K562 (cell line): Measurements from ENCODE around the gene MRPL42. TPM values are rescaled to one million over a fixed set of nuclear protein-coding genes. Genes with fewer than 3 reads are reported as not detected.

Source experiments
- ATAC-seq: fragments of 200-7000 bp; cut with Tn5 transposase; 3 replicates; pipeline ENCODE4 v1.9.1; 2020; ENCODE audit warnings: moderate library complexity
- BruUV-seq: library from RNA; stranded (reverse); fragments of 400-500 nt; replicated peaks from 2 replicates; lab custom pipeline; 2021; lab: Mats Ljungman, UMichigan
- CTCF ChIA-PET: fragments of 300-600 bp; formaldehyde crosslinking; extraction: SDS; loops from one replicate; lab custom pipeline; 2021; ENCODE audit warnings: low intra/inter-chr PET ratio; lab: Yijun Ruan, JAX
- POLR2A ChIA-PET: fragments of 300-600, 350-650 bp; sonication (Branson Sonifier 250); formaldehyde crosslinking; extraction: SDS; loops from one replicate; lab custom pipeline; 2021; ENCODE audit warnings: antibody characterized with exemption, inconsistent platforms; lab: Yijun Ruan, JAX
- DNase-seq, 4 experiments: peaks; one replicate each; pipeline versions ENCODE4 v3.0.0 to v3.0.0-alpha.2; 2011 to 2018; ENCODE audit warnings: low spot score in 3 of 4, mixed read lengths in 3 of 4; ENCODE audit errors: extremely low read depth in 1 of 4
- FAIRE-seq: peaks from 2 replicates; lab custom pipeline; 2011; peaks lifted over from hg19 to GRCh38; lab: Jason Lieb, UNC
- H2AFZ ChIP-seq: 2 replicates; pipeline ENCODE4 v1.6.0; 2011; ENCODE audit warnings: low read depth, low read length, control low read depth, inconsistent platforms
- H3K27ac ChIP-seq: fragments of 200-600 bp; 3 replicates; pipeline ENCODE4 v1.8.0; 2011; ENCODE audit warnings: low read depth, mild to moderate bottlenecking, control low read depth, inconsistent platforms, low read length, moderate library complexity, mixed read lengths; ENCODE audit errors: extremely low read depth
- H3K27me3 ChIP-seq, 2 experiments: fragments of 300-600 bp in 1 of 2; 2 replicates in 1 of 2; 3 replicates in 1 of 2; pipeline versions ENCODE4 v1.6.0 to v1.8.0; 2011; ENCODE audit warnings: inconsistent platforms in 2 of 2, low read length in 2 of 2, mild to moderate bottlenecking in 1 of 2, mixed read lengths in 1 of 2, moderate library complexity in 1 of 2; ENCODE audit not compliant: control insufficient read depth in 2 of 2, insufficient read depth in 2 of 2
- H3K36me3 ChIP-seq: fragments of 300-600 bp; 3 replicates; pipeline ENCODE4 v1.8.0; 2011; ENCODE audit warnings: mild to moderate bottlenecking, low read length, inconsistent platforms; ENCODE audit not compliant: control insufficient read depth, insufficient read depth
- H3K4me1 ChIP-seq, 2 experiments: fragments of 200-600 bp in 1 of 2; replicated peaks in 1 of 2; 2 replicates in 1 of 2; 3 replicates in 1 of 2; pipeline versions ENCODE4 v1.5.1 to v1.8.0; 2011; ENCODE audit warnings: inconsistent platforms in 2 of 2, low read length in 2 of 2, mild to moderate bottlenecking in 1 of 2, mixed read lengths in 1 of 2, moderate library complexity in 1 of 2; ENCODE audit not compliant: control insufficient read depth in 2 of 2, insufficient read depth in 2 of 2
- H3K4me2 ChIP-seq: 2 replicates; pipeline ENCODE4 v1.6.1; 2011; ENCODE audit warnings: low read length, control low read depth, inconsistent platforms, mixed read lengths; ENCODE audit not compliant: insufficient read depth
- H3K4me3 ChIP-seq: fragments of 200-600 bp; sonication (generic), shearing (Covaris generic); 2 replicates; pipeline ENCODE4 v1.5.1; 2016; ENCODE audit warnings: control low read depth, inconsistent platforms
- H3K79me2 ChIP-seq: fragments of 200-600 bp; 3 replicates; pipeline ENCODE4 v1.8.0; 2011; ENCODE audit warnings: low read length, inconsistent platforms; ENCODE audit not compliant: control insufficient read depth, insufficient read depth
- H3K9ac ChIP-seq, 2 experiments: 2 replicates each; pipeline versions ENCODE4 v1.6.0 to v1.6.1; 2011; ENCODE audit warnings: low read depth in 2 of 2, low read length in 2 of 2, control low read depth in 1 of 2, inconsistent platforms in 1 of 2, mild to moderate bottlenecking in 1 of 2, mixed read lengths in 1 of 2; ENCODE audit not compliant: insufficient read depth in 1 of 2
- H3K9me1 ChIP-seq: one replicate; pipeline ENCODE4 v1.6.0; 2011; ENCODE audit warnings: inconsistent platforms, mild to moderate bottlenecking, low read length, moderate library complexity; ENCODE audit not compliant: control insufficient read depth, insufficient read depth
- H3K9me3 ChIP-seq: replicated peaks from 2 replicates; pipeline ENCODE4 v1.5.1; 2011; ENCODE audit warnings: low read depth, low read length, inconsistent platforms; ENCODE audit not compliant: control insufficient read depth, insufficient read depth
- H4K20me1 ChIP-seq: replicated peaks from 2 replicates; pipeline ENCODE4 v1.6.1; 2011; ENCODE audit warnings: low read length, inconsistent platforms, mixed read lengths; ENCODE audit not compliant: control insufficient read depth, insufficient read depth
- ARID3B ChIP-seq: fragments of 250-450 bp; sonication (Bioruptor Pico); IDR thresholded peaks from 2 replicates; pipeline ENCODE4 v1.4.0; 2020; ENCODE audit warnings: borderline replicate concordance
- ATF3 ChIP-seq, 2 experiments: fragments of 450-650 bp in 1 of 2; sonication (generic) in 1 of 2; formaldehyde crosslinking in 1 of 2; IDR thresholded peaks in 1 of 2; conservative IDR thresholded peaks in 1 of 2; 2 replicates each; pipeline versions ENCODE4 v1.6.1 to v1.8.1; 2016 to 2023; ENCODE audit warnings: mild to moderate bottlenecking in 2 of 2, moderate library complexity in 2 of 2, inconsistent platforms in 1 of 2, missing genetic modification reagents in 1 of 2
- CBFA2T2 ChIP-seq: fragments of 450-650 bp; conservative IDR thresholded peaks from 2 replicates; pipeline ENCODE4 v1.6.1; 2017; ENCODE audit warnings: mild to moderate bottlenecking
- CBFA2T3 ChIP-seq: fragments of 450-650 bp; IDR thresholded peaks from 2 replicates; pipeline ENCODE4 v1.6.1; 2017
- CEBPB ChIP-seq: fragments of 450-650 bp; IDR thresholded peaks from 2 replicates; pipeline ENCODE4 v1.6.1; 2016; ENCODE audit warnings: missing genetic modification characterization, missing compliant biosample characterization
- CEBPG ChIP-seq, 3 experiments: fragments of 200-800 bp in 1 of 3; sonication (Bioruptor generic) in 1 of 3; sonication (generic) in 1 of 3; formaldehyde crosslinking in 1 of 3; IDR thresholded peaks in 2 of 3; conservative IDR thresholded peaks in 1 of 3; 2 replicates each; pipeline versions ENCODE4 v1.6.1 to v1.8.0; 2016 to 2022; ENCODE audit warnings: missing compliant biosample characterization in 2 of 3, missing genetic modification characterization in 2 of 3, mild to moderate bottlenecking in 1 of 3, missing genetic modification reagents in 1 of 3
- CREB1 ChIP-seq, 2 experiments: sonication (generic) in 1 of 2; formaldehyde crosslinking in 1 of 2; IDR thresholded peaks; 2 replicates each; pipeline versions ENCODE4 v1.6.1 to v1.8.0; 2012 to 2022; ENCODE audit warnings: inconsistent platforms in 1 of 2, mild to moderate bottlenecking in 1 of 2, missing genetic modification reagents in 1 of 2, moderate library complexity in 1 of 2
- CREM ChIP-seq: IDR thresholded peaks from 2 replicates; pipeline ENCODE4 v1.6.1; 2014; ENCODE audit warnings: antibody characterized with exemption, low read depth
- DPF2 ChIP-seq: fragments of 450-650 bp; IDR thresholded peaks from 2 replicates; pipeline ENCODE4 v1.6.1; 2016
- EHMT2 ChIP-seq: fragments of 450-650 bp; IDR thresholded peaks from 2 replicates; pipeline ENCODE4 v1.6.1; 2018; ENCODE audit warnings: antibody characterized with exemption
- FOSL1 ChIP-seq: fragments of 200-800 bp; sonication (Bioruptor generic); conservative IDR thresholded peaks from 2 replicates; pipeline ENCODE4 v1.6.1; 2016; ENCODE audit warnings: missing genetic modification characterization, missing compliant biosample characterization
- IRF9 ChIP-seq: fragments of 450-650 bp; IDR thresholded peaks from 2 replicates; pipeline ENCODE4 v1.6.1; 2016; ENCODE audit warnings: missing biosample characterization, missing genetic modification characterization
- JUN ChIP-seq, 2 experiments: sonication (generic) in 1 of 2; formaldehyde crosslinking in 1 of 2; IDR thresholded peaks; 2 replicates each; pipeline versions ENCODE4 v1.6.1 to v1.8.0; 2012 to 2022; ENCODE audit warnings: borderline replicate concordance in 2 of 2, mild to moderate bottlenecking in 2 of 2, improper control_type of control experiment in 1 of 2, low read depth in 1 of 2, low read length in 1 of 2, missing genetic modification reagents in 1 of 2
- MAFK ChIP-seq: IDR thresholded peaks from 2 replicates; pipeline ENCODE4 v1.6.1; 2011; ENCODE audit warnings: low read length, improper control_type of control experiment
- NFE2 ChIP-seq: IDR thresholded peaks from 2 replicates; pipeline ENCODE4 v1.6.1; 2014; ENCODE audit warnings: antibody characterized with exemption, low read depth
- RBM14 ChIP-seq: fragments of 200-400 bp; formaldehyde crosslinking; IDR thresholded peaks from 2 replicates; pipeline ENCODE4 v1.6.1; 2018; ENCODE audit warnings: low read depth, mild to moderate bottlenecking, low read length, moderate library complexity, borderline replicate concordance; ENCODE audit not compliant: insufficient read depth
- ZBTB7A ChIP-seq: IDR thresholded peaks from 2 replicates; pipeline ENCODE4 v1.6.1; 2011; ENCODE audit warnings: low read depth, mild to moderate bottlenecking, low read length, moderate library complexity, borderline replicate concordance; ENCODE audit not compliant: control insufficient read depth
- ZNF785 ChIP-seq: fragments of 250-450 bp; sonication (Bioruptor Pico); IDR thresholded peaks from 2 replicates; pipeline ENCODE4 v1.4.0; 2020; ENCODE audit warnings: mild to moderate bottlenecking
- WGBS: fragments of 100-300 bp; shearing (Covaris generic); methylation state at CpG from one replicate; pipeline ENCODE4 v1.1.6; 2016; ENCODE audit warnings: low coverage, mixed read lengths; ENCODE audit not compliant: insufficient coverage; ENCODE audit errors: missing lambda C conversion rate; 5-methylcytosine and 5-hydroxymethylcytosine counted together
- in situ Hi-C: fragments of 300-500 bp; cut with MboI; formaldehyde crosslinking; loops from 4 replicates; pipeline ENCODE4 v1.15.0; 2018; ENCODE audit warnings: inconsistent platforms, mixed read lengths
- intact Hi-C: fragments of 100-400 bp; cut with micrococcal nuclease; formaldehyde crosslinking; loops from 2 replicates; pipeline ENCODE4 v1.14.2; 2022
- polyA plus RNA-seq, 8 experiments: library from polyadenylated mRNA; depleted of rRNA in 4 of 8; stranded (reverse) in 5 of 8; unstranded in 3 of 8; fragments of >200 nt; fragmentation: Nextera tagmentation in 2 of 8; fragmentation: Illumina TruSeq in 1 of 8; extraction: Ambion mirVana in 2 of 8; extraction: Trizol in 1 of 8; gene quantifications; 2 replicates each; pipeline versions ENCODE4 v1.2.1 to v1.2.3, GENCODE V29; 2011 to 2014; ENCODE audit warnings: inconsistent platforms in 1 of 8, missing spikeins in 1 of 8
- total RNA-seq, 7 experiments: library from RNA; depleted of rRNA in 6 of 7; stranded (reverse); fragments of >200 nt in 6 of 7; fragmentation: Illumina TruSeq in 2 of 7; extraction: Trizol in 2 of 7; gene quantifications; 2 replicates each; pipeline versions ENCODE4 v1.2.1 to v1.2.3, GENCODE V29; 2011 to 2021; ENCODE audit warnings: low replicate concordance in 1 of 7

The MRPL42 gene
- total and polyA plus RNA-seq, 9 of the 15 experiments (the other 6 are each of a cell fraction or from before 2014, with no cell fraction given), result 104 to 806 (median 218) TPM

GRCh38 chr12:93461503-93461902 is 5.8 kb upstream of the MRPL42 start:
- CTCF ChIA-PET, result no interaction called here
- no peaks in the 10 kb centered on the region for H3K27me3 ChIP-seq
- ATAC-seq, result peak; percentile 64
- intact Hi-C loops (no loop called here), in situ Hi-C loops (no loop called here)
- 0 out of 5 replicates have a peak, but pooled peaks cover 0 to 14% of the 10 kb centered on the region in 2 experiments for H3K4me1 ChIP-seq
- DNase-seq, result peak in 1 of 4 experiments; percentile 67
- peak; percentile 79 for FAIRE-seq
- H3K36me3 ChIP-seq, result no peaks in the 10 kb centered on the region
- H3K9me1 ChIP-seq, result no peaks in the 10 kb centered on the region
- H3K27ac ChIP-seq, result peak overlapping the region; percentile 37; the same call in 1 of the 3 replicates
- H3K4me2 ChIP-seq, result no peak overlapping the region
- POLR2A ChIA-PET, result interaction anchor here (0.9 kb wide), 2 partner anchors 15 to 22 kb away, joined by 3 to 4 read pairs; no protein-coding TSS in a partner anchor
- peak overlapping the region; percentile 81; the same call in 1 of the 2 replicates for H2AFZ ChIP-seq
- no peak overlapping the region for H3K4me3 ChIP-seq
- no peaks in the 10 kb centered on the region for H3K9me3 ChIP-seq
- WGBS, result 36% methylated on average over 3 of the region's 3 CpGs
- no TSS peak for BruUV-seq
- H3K79me2 ChIP-seq, result no peaks in the 10 kb centered on the region
- H3K9ac ChIP-seq, result no peak overlapping the region
- H4K20me1 ChIP-seq, result no peaks in the 10 kb centered on the region
- TF ChIP-seq CEBPB, result peak; percentile 79
- TF ChIP-seq CEBPG (CRISPR knock-in tag; IDR thresholded peaks at IDR 0.05), result peak; percentile 56; the same call in 1 of the 2 replicates
- 0 out of 4 replicates have a peak, but pooled peaks of 1 of the 2 experiments have one; percentile 46 for TF ChIP-seq CEBPG (tag; conservative IDR thresholded peaks at IDR 0.05 in 1 of 2, IDR thresholded peaks at IDR 0.05 in 1 of 2)
- 0 out of 2 replicates have a peak, but pooled peaks have one; percentile 18 for TF ChIP-seq ZBTB7A
- TF ChIP-seq MAFK, result no peak
- TF ChIP-seq NFE2, result peak; percentile 36; the same call in 1 of the 2 replicates
- no peak for TF ChIP-seq RBM14
- no peak for TF ChIP-seq IRF9 (tag)
- TF ChIP-seq CREB1 (IDR thresholded peaks at IDR 0.05), result 0 out of 2 replicates have a peak, but pooled peaks have one; percentile 52
- TF ChIP-seq CREB1 (CRISPR knock-in tag; IDR thresholded peaks at IDR 0.05), result no peak
- peak; percentile 81 for TF ChIP-seq FOSL1 (tag)
- peak; percentile 45; the same call in 1 of the 2 replicates for TF ChIP-seq EHMT2
- TF ChIP-seq ARID3B (CRISPR knock-in tag), result no peak
- no peak for TF ChIP-seq ZNF785 (CRISPR knock-in tag)
- peak; percentile 29; the same call in 1 of the 2 replicates for TF ChIP-seq CBFA2T2
- peak; percentile 92 for TF ChIP-seq ATF3 (IDR thresholded peaks at IDR 0.05)
- 0 out of 2 replicates have a peak, but pooled peaks have one; percentile 52 for TF ChIP-seq ATF3 (CRISPR knock-in tag; conservative IDR thresholded peaks at IDR 0.05)
- peak; percentile 54 for TF ChIP-seq CBFA2T3
- TF ChIP-seq DPF2, result peak; percentile 88
- TF ChIP-seq CREM, result peak; percentile 45; the same call in 1 of the 2 replicates
- TF ChIP-seq JUN (IDR thresholded peaks at IDR 0.05; ENCODE audit: borderline replicate concordance, low read depth, low read length), result peak; percentile 75; the same call in 1 of the 2 replicates
- no peak for TF ChIP-seq JUN (CRISPR knock-in tag; IDR thresholded peaks at IDR 0.05; ENCODE audit: borderline replicate concordance)
